ENCODE results near the gene RPE. TPM values are rescaled to one million over a fixed set of nuclear protein-coding genes. Genes with fewer than 3 reads are reported as not detected.

RPE gene
- total RNA-seq, 2 donors from 2014 or later: 44.1 to 60.1 TPM

- H3K4me1 ChIP-seq (replicated peaks): no peaks in the 10 kb centered on the region
- no peak overlapping the region for H3K27ac ChIP-seq
- H3K9me3 ChIP-seq: no peaks in the 10 kb centered on the region
- no peaks in the 10 kb centered on the region for H3K36me3 ChIP-seq
- H3K27me3 ChIP-seq (replicated peaks; ENCODE audit: insufficient read depth): no peaks in the 10 kb centered on the region
- H3K4me3 ChIP-seq: no peak overlapping the region
- DNase-seq (ENCODE audit: low spot score): no peak
- intact Hi-C loops (cut with DNase I): loop anchor here (2.0 to 10.0 kb wide), 2 partner anchors 217 to 417 kb away; no protein-coding TSS in a partner anchor
- TF ChIP-seq CTCF (IDR thresholded peaks at IDR 0.05) (peak in 3 of 4 experiments; percentile 51 to 69 (median 68)), POLR2AphosphoS5 (IDR thresholded peaks at IDR 0.05) (no peak)
- WGBS: 72% methylated on average over 2 of the region's 2 CpGs
Measured at GRCh38 chr2:209977386-209978239, 24.8 kb upstream of the RPE start.

GRCh38 chr2:209984291-209984690 lies 18.1 kb upstream of the RPE start:
- no peak overlapping the region for H3K27ac ChIP-seq
- H3K4me3 ChIP-seq: no peak overlapping the region
- no peaks in the 10 kb centered on the region for H3K9me3 ChIP-seq
- TF ChIP-seq POLR2AphosphoS5 (IDR thresholded peaks at IDR 0.05): no peak
- TF ChIP-seq CTCF (IDR thresholded peaks at IDR 0.05): no peak
- TF ChIP-seq POLR2A (IDR thresholded peaks at IDR 0.05): no peak
- no peak for DNase-seq (ENCODE audit: low spot score)
- WGBS: 95% methylated on average over 2 of the region's 2 CpGs
- intact Hi-C loops (cut with DNase I): no loop called here
- no peaks in the 10 kb centered on the region for H3K36me3 ChIP-seq
- H3K27me3 ChIP-seq (replicated peaks; ENCODE audit: insufficient read depth): no peaks in the 10 kb centered on the region
- no peaks in the 10 kb centered on the region for H3K4me1 ChIP-seq (replicated peaks)

DNA sequence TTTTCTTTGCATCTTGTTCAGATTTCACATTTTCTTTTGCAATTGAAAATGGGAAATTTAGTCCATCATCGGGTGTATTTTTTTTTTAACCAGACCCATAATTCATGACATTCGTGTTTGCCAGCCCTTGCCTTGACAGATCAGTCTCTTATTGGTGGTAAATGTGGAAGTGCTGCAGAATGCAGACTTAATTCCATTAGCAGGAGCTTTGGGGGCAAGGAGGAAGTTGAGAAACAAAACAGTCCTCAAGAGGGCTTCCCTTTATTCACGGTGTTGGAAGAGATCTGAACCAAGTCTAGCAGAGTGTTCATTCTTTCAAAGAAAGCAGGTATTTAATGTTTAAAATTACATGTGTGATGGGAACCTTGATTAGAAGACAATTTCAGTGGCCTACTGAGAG lies 16.6 kb upstream of the RPE start:
- DNase-seq (ENCODE audit: low spot score): no peak
- intact Hi-C loops (cut with DNase I): no loop called here
- Histone ChIP-seq H3K4me1 (replicated peaks) (no peaks in the 10 kb centered on the region), H3K27me3 (replicated peaks; ENCODE audit: insufficient read depth) (no peaks in the 10 kb centered on the region), H3K9me3 (no peaks in the 10 kb centered on the region), H3K4me3 (no peak overlapping the region), H3K36me3 (no peaks in the 10 kb centered on the region), H3K27ac (no peak overlapping the region)
- TF ChIP-seq CTCF (IDR thresholded peaks at IDR 0.05) (no peak), POLR2A (IDR thresholded peaks at IDR 0.05) (no peak), POLR2AphosphoS5 (IDR thresholded peaks at IDR 0.05) (no peak)
- WGBS: 84% methylated on average over 3 of the region's 3 CpGs

DNA sequence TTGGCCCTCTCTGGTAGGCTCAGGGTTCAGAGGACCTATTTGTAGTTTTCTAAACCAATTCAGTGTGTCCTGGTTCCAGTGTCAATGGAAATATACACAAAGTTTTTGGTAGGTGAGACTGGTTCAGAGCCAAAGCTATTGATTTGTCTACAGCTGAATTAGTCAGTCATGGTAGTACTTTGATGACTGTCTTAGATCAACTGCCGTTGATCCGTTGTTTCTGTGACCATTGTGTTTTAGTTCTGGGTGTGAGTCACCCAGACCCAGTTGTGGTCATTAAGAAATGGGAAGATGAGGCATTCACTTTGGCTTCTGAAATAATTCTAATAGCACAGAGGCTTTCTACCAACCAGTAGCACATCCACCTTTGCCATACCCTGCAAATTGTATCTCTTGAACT lies 16.0 kb upstream of the RPE start:
- no peaks in the 10 kb centered on the region for H3K9me3 ChIP-seq
- intact Hi-C loops (cut with DNase I): no loop called here
- no peak for DNase-seq (ENCODE audit: low spot score)
- no peaks in the 10 kb centered on the region for H3K27me3 ChIP-seq (replicated peaks; ENCODE audit: insufficient read depth)
- no peak overlapping the region for H3K27ac ChIP-seq
- no peak for TF ChIP-seq CTCF (IDR thresholded peaks at IDR 0.05)
- no peak for TF ChIP-seq POLR2A (IDR thresholded peaks at IDR 0.05)
- TF ChIP-seq POLR2AphosphoS5 (IDR thresholded peaks at IDR 0.05): no peak
- 86% methylated on average over 2 of the region's 2 CpGs for WGBS
- H3K4me1 ChIP-seq (replicated peaks): no peaks in the 10 kb centered on the region
- no peaks in the 10 kb centered on the region for H3K36me3 ChIP-seq
- H3K4me3 ChIP-seq: no peak overlapping the region

DNA sequence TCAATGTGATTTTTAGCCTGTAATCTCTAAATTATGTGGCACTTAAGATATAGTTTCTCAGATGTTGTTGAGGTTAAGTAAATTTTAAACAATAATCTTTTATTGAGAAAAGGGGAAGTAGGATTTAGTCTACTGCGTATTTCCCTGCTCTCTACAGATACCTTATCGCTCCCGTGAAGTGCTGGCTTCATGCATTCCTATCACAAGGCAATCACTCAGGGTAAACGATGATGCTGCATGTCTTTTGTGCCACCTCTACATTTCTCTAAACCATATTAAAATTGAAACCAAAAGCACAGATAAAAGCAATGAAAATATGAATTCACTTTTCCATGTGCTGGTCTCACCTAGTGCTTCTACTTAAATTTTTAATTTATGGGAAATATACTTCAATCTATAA lies 14.4 kb upstream of the RPE start:
- H3K27me3 ChIP-seq (replicated peaks; ENCODE audit: insufficient read depth): no peaks in the 10 kb centered on the region
- no peaks in the 10 kb centered on the region for H3K4me1 ChIP-seq (replicated peaks)
- H3K9me3 ChIP-seq: no peaks in the 10 kb centered on the region
- no peak overlapping the region for H3K4me3 ChIP-seq
- 62% methylated on average over 4 of the region's 4 CpGs for WGBS
- H3K27ac ChIP-seq: no peak overlapping the region
- TF ChIP-seq CTCF (IDR thresholded peaks at IDR 0.05): no peak
- no peak for TF ChIP-seq POLR2AphosphoS5 (IDR thresholded peaks at IDR 0.05)
- TF ChIP-seq POLR2A (IDR thresholded peaks at IDR 0.05): no peak
- no peak for DNase-seq (ENCODE audit: low spot score)
- no peaks in the 10 kb centered on the region for H3K36me3 ChIP-seq
- intact Hi-C loops (cut with DNase I): no loop called here

Data from prostate gland (tissue), 2 donors.